Measurements from ENCODE around the gene BCKDK.

Gene BCKDK

DNA sequence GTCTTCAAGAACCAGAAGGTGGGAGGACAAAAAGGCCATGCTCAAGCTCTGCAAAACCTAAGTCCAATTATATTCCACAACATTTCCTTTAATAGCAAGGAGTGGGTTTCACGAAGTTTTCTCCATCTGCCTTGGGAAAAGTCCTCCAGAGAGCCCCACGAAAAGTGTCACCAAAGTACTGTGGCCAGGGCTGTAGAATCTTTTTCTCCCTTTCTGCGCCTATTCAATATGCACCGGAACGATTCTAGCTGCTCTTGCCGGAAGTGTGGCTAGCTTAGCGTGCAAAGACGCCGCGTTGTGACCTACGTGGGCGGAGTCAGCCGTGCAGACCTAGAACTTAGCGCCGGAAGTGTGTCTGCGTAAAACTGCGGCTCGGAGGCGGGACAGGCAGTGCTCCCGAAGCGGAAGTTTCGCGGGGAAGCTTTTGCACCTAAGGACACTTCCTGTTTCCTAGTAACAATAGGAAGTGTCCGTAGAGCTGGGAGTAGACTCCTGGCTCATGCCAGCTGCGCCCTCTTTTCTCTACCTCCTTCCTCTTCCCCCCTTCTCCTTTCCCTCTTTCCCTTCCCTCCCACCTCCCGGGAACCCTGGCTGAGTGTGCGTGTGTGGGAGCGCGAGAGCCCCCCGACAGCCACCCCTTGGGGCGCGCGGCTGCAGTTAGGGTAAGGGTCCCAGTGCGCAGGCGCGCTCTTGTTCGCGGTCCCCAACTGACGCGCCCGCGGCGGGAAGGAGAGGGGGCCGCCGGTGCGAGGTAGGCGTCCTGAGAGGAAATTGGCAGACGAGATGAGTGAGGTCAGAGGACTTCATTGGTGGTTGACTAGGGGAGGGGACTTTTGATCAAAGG lies 34.0 kb upstream of the BCKDK start, which contains the start of the genes ZNF646 and ZNF668:
Gene ZNF646, plus strand, starts transcription at position 453 of the 844 bp plus-strand sequence. CDS start 1,903 bp downstream, outside the sequence.
Gene ZNF668, minus strand, starts transcription at position 271 of the 844 bp plus-strand sequence. CDS start 9,781 bp downstream, outside the sequence.
- Mint-ChIP-seq H3K4me1 (peaks cover 40% of the 10 kb centered on the region), H3K36me3 (ENCODE audit: insufficient read depth) (peaks cover 24% of the 10 kb centered on the region), H3K27ac (ENCODE audit: low read depth) (peak within 1 kb of the TSS; percentile 94), H3K27me3 (no peaks in the 10 kb centered on the region), H3K9me3 (no peaks in the 10 kb centered on the region), H3K4me3 (peak within 1 kb of the TSS; percentile 87)
- DNase-seq (ENCODE audit: low spot score in 2 of 2) (peak; percentile 92 to 97), ATAC-seq (replicated peaks; ENCODE audit: extremely low read depth, poor library complexity, severe bottlenecking) (peak; percentile 87)

- no peak for ATAC-seq (replicated peaks; ENCODE audit: extremely low read depth, poor library complexity, severe bottlenecking)
- DNase-seq (ENCODE audit: low spot score in 2 of 2), result no peak
- peaks cover 35% of the 10 kb centered on the region for H3K4me1 Mint-ChIP-seq
- peak overlapping the region; percentile 94 for H3K27ac Mint-ChIP-seq (ENCODE audit: low read depth)
- no peaks in the 10 kb centered on the region for H3K9me3 Mint-ChIP-seq
- H3K4me3 Mint-ChIP-seq, result peak overlapping the region; percentile 87
- H3K27me3 Mint-ChIP-seq, result no peaks in the 10 kb centered on the region
- H3K36me3 Mint-ChIP-seq (ENCODE audit: insufficient read depth), result peaks cover 24% of the 10 kb centered on the region
These were observed 33.4 kb upstream of the BCKDK start for GRCh38 chr16:31074814-31075183.

- Mint-ChIP-seq H3K36me3 (ENCODE audit: insufficient read depth) (peaks cover 27% of the 10 kb centered on the region), H3K27ac (ENCODE audit: low read depth) (no peak overlapping the region)
These were observed 31.9 kb upstream of the BCKDK start for GRCh38 chr16:31076319-31076718.

DNA sequence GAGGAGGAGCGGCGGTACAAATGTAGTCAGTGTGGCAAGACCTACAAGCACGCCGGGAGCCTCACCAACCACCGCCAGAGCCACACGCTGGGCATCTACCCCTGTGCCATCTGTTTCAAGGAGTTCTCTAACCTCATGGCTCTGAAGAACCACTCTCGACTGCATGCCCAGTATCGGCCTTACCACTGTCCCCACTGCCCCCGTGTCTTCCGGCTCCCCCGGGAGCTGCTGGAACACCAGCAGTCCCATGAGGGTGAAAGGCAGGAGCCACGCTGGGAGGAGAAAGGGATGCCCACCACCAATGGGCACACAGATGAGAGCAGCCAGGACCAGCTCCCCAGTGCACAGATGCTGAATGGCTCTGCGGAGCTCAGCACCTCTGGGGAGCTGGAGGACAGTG lies 31.2 kb upstream of the BCKDK start:
- H3K27me3 Mint-ChIP-seq, result no peaks in the 10 kb centered on the region
- ATAC-seq (replicated peaks; ENCODE audit: extremely low read depth, poor library complexity, severe bottlenecking), result no peak
- peaks cover 27% of the 10 kb centered on the region for H3K36me3 Mint-ChIP-seq (ENCODE audit: insufficient read depth)
- H3K4me1 Mint-ChIP-seq, result peaks cover 31% of the 10 kb centered on the region
- no peaks in the 10 kb centered on the region for H3K9me3 Mint-ChIP-seq
- H3K4me3 Mint-ChIP-seq, result no peak overlapping the region
- H3K27ac Mint-ChIP-seq (ENCODE audit: low read depth), result peak overlapping the region; percentile 59
- no peak for DNase-seq (ENCODE audit: low spot score in 2 of 2)

More at GRCh38 chr16:31076319-31076718, 31.9 kb upstream of the BCKDK start:
- Mint-ChIP-seq H3K9me3 (no peaks in the 10 kb centered on the region), H3K4me1 (peaks cover 35% of the 10 kb centered on the region), H3K27me3 (no peaks in the 10 kb centered on the region), H3K4me3 (peak overlapping the region; percentile 27)
- no peak for ATAC-seq (replicated peaks; ENCODE audit: extremely low read depth, poor library complexity, severe bottlenecking)
- no peak for DNase-seq (ENCODE audit: low spot score in 2 of 2)

- peaks cover 24% of the 10 kb centered on the region for H3K36me3 Mint-ChIP-seq (ENCODE audit: insufficient read depth)
These were observed 30.4 kb upstream of the BCKDK start for GRCh38 chr16:31077592-31078396.

DNA sequence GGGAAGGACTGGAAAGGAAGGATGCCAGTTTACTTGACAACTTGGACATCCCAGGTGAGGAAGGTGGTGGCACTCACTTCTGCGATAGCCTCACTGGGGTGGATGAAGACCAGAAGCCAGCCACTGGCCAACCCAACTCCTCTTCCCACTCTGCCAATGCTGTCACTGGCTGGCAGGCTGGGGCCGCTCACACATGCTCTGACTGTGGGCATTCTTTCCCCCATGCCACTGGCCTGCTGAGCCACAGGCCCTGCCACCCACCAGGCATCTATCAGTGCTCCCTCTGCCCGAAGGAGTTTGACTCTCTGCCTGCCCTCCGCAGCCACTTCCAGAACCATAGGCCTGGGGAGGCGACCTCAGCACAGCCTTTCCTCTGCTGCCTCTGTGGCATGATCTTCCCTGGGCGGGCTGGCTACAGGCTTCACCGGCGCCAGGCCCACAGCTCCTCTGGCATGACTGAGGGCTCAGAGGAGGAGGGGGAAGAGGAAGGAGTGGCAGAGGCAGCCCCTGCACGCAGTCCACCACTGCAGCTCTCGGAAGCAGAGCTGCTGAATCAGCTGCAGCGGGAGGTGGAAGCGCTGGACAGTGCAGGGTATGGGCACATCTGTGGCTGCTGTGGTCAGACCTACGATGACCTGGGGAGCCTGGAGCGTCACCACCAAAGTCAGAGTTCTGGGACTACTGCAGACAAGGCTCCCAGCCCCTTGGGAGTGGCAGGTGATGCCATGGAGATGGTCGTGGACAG lies 29.4 kb upstream of the BCKDK start:
- Mint-ChIP-seq H3K36me3 (ENCODE audit: insufficient read depth) (peaks cover 22% of the 10 kb centered on the region), H3K27ac (ENCODE audit: low read depth) (no peak overlapping the region), H3K4me1 (peaks cover 25% of the 10 kb centered on the region), H3K27me3 (no peaks in the 10 kb centered on the region), H3K9me3 (no peaks in the 10 kb centered on the region), H3K4me3 (no peak overlapping the region)
- ATAC-seq (replicated peaks; ENCODE audit: extremely low read depth, poor library complexity, severe bottlenecking), result no peak
- DNase-seq (ENCODE audit: low spot score in 2 of 2), result no peak

More at GRCh38 chr16:31077592-31078396, 30.4 kb upstream of the BCKDK start:
- no peaks in the 10 kb centered on the region for H3K9me3 Mint-ChIP-seq
- no peak overlapping the region for H3K27ac Mint-ChIP-seq (ENCODE audit: low read depth)
- no peaks in the 10 kb centered on the region for H3K27me3 Mint-ChIP-seq
- DNase-seq (ENCODE audit: low spot score in 2 of 2) (no peak), ATAC-seq (replicated peaks; ENCODE audit: extremely low read depth, poor library complexity, severe bottlenecking) (no peak)
- peaks cover 28% of the 10 kb centered on the region for H3K4me1 Mint-ChIP-seq
- H3K4me3 Mint-ChIP-seq, result no peak overlapping the region

DNA sequence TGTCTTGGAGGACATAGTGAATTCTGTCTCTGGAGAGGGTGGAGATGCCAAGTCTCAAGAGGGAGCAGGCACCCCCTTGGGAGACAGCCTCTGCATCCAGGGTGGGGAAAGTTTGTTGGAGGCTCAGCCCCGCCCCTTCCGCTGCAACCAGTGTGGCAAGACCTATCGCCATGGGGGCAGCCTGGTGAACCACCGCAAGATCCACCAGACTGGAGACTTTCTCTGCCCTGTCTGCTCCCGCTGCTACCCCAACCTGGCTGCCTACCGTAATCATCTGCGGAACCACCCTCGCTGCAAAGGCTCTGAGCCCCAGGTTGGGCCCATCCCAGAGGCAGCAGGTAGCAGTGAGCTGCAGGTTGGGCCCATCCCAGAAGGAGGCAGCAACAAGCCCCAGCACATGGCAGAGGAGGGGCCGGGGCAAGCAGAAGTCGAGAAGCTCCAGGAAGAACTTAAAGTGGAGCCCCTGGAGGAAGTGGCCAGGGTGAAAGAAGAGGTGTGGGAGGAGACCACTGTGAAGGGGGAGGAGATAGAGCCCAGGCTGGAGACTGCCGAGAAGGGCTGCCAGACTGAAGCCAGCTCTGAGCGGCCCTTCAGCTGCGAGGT lies 28.7 kb upstream of the BCKDK start:
- Mint-ChIP-seq H3K27me3 (no peaks in the 10 kb centered on the region), H3K9me3 (no peaks in the 10 kb centered on the region), H3K4me3 (no peak overlapping the region), H3K27ac (ENCODE audit: low read depth) (no peak overlapping the region), H3K36me3 (ENCODE audit: insufficient read depth) (peaks cover 23% of the 10 kb centered on the region), H3K4me1 (peaks cover 24% of the 10 kb centered on the region)
- no peak for DNase-seq (ENCODE audit: low spot score in 2 of 2)
- ATAC-seq (replicated peaks; ENCODE audit: extremely low read depth, poor library complexity, severe bottlenecking), result no peak

- H3K36me3 Mint-ChIP-seq (ENCODE audit: insufficient read depth), result peaks cover 19% of the 10 kb centered on the region
- H3K27ac Mint-ChIP-seq (ENCODE audit: low read depth), result peak overlapping the region; percentile 22
- H3K9me3 Mint-ChIP-seq, result no peaks in the 10 kb centered on the region
- DNase-seq (ENCODE audit: low spot score in 2 of 2) (no peak), ATAC-seq (replicated peaks; ENCODE audit: extremely low read depth, poor library complexity, severe bottlenecking) (no peak)
- H3K4me1 Mint-ChIP-seq, result peaks cover 17% of the 10 kb centered on the region
- H3K4me3 Mint-ChIP-seq, result no peak overlapping the region
- no peaks in the 10 kb centered on the region for H3K27me3 Mint-ChIP-seq
These were observed 28.1 kb upstream of the BCKDK start for GRCh38 chr16:31080035-31080629.

DNA sequence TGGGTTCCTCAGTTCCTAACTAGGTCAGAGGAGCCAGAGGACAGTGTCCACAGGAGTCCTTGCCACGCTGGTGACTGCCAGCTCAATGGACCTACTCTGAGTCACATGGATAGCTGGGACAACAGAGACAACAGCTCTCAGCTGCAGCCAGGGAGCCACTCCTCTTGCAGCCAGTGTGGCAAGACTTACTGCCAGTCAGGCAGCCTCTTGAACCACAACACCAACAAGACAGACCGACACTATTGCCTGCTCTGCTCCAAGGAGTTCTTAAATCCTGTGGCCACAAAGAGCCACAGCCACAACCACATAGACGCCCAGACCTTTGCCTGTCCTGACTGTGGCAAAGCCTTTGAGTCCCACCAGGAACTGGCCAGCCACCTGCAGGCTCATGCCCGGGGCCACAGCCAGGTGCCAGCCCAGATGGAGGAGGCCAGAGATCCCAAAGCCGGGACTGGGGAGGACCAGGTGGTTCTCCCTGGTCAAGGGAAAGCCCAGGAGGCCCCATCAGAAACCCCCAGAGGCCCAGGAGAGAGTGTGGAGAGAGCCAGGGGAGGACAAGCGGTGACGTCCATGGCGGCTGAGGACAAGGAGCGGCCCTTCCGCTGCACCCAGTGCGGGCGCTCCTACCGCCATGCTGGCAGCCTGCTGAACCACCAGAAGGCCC lies 27.3 kb upstream of the BCKDK start:
- Mint-ChIP-seq H3K4me3 (no peak overlapping the region), H3K27ac (ENCODE audit: low read depth) (peak overlapping the region; percentile 53), H3K9me3 (no peaks in the 10 kb centered on the region), H3K27me3 (no peaks in the 10 kb centered on the region), H3K4me1 (peaks cover 15% of the 10 kb centered on the region), H3K36me3 (ENCODE audit: insufficient read depth) (peaks cover 21% of the 10 kb centered on the region)
- no peak for ATAC-seq (replicated peaks; ENCODE audit: extremely low read depth, poor library complexity, severe bottlenecking)
- no peak for DNase-seq (ENCODE audit: low spot score in 2 of 2)

- H3K27ac Mint-ChIP-seq (ENCODE audit: low read depth), result peak overlapping the region; percentile 78
- H3K27me3 Mint-ChIP-seq, result no peaks in the 10 kb centered on the region
- H3K4me1 Mint-ChIP-seq, result peaks cover 15% of the 10 kb centered on the region
These were observed 26.5 kb upstream of the BCKDK start for GRCh38 chr16:31081428-31082351.

More at GRCh38 chr16:31081428-31082351, 26.5 kb upstream of the BCKDK start:
- DNase-seq (ENCODE audit: low spot score in 2 of 2), result no peak
- peaks cover 21% of the 10 kb centered on the region for H3K36me3 Mint-ChIP-seq (ENCODE audit: insufficient read depth)
- no peak overlapping the region for H3K4me3 Mint-ChIP-seq
- no peak for ATAC-seq (replicated peaks; ENCODE audit: extremely low read depth, poor library complexity, severe bottlenecking)
- H3K9me3 Mint-ChIP-seq, result no peaks in the 10 kb centered on the region
